HepG2 (cell line): ENCODE measurements around the gene CST3. TPM values are rescaled to one million over a fixed set of nuclear protein-coding genes. Genes with fewer than 3 reads are reported as not detected.

Experiments
- GFI1 ChIP-seq: sonication (generic); formaldehyde crosslinking; IDR thresholded peaks from 2 replicates; pipeline ENCODE4 v1.5.0; 2020; ENCODE audit warnings: missing genetic modification reagents, mild to moderate bottlenecking, borderline replicate concordance
- HDAC1 ChIP-seq: sonication (generic); formaldehyde crosslinking; IDR thresholded peaks from 2 replicates; pipeline ENCODE4 v1.5.1; 2020; ENCODE audit warnings: mild to moderate bottlenecking, missing genetic modification reagents
- HMG20A ChIP-seq: IDR thresholded peaks from 2 replicates; pipeline ENCODE4 v1.6.1; 2016; ENCODE audit warnings: borderline replicate concordance
- HNRNPK ChIP-seq: fragments of 200-400 bp; formaldehyde crosslinking; IDR thresholded peaks from 2 replicates; pipeline ENCODE4 v1.6.1; 2018; ENCODE audit warnings: low read length, low read depth, moderate library complexity, mild to moderate bottlenecking; ENCODE audit not compliant: poor library complexity, severe bottlenecking
- NBN ChIP-seq: fragments of 450-650 bp; conservative IDR thresholded peaks from 2 replicates; pipeline ENCODE4 v1.6.1; 2017
- SKI ChIP-seq: fragments of 450-650 bp; IDR thresholded peaks from one replicate; pipeline ENCODE4 v1.6.1; 2018; ENCODE audit warnings: mild to moderate bottlenecking; ENCODE audit not compliant: partially characterized antibody
- TBL1XR1 ChIP-seq: fragments of 150-350 bp; IDR thresholded peaks from 2 replicates; pipeline ENCODE4 v1.6.1; 2014; ENCODE audit warnings: borderline replicate concordance, low read length; ENCODE audit not compliant: partially characterized antibody
- TCF12 ChIP-seq, 2 experiments: fragments of 450-650 bp in 1 of 2; sonication (generic) in 1 of 2; formaldehyde crosslinking in 1 of 2; IDR thresholded peaks; 2 replicates each; pipeline versions ENCODE4 v1.6.1 to v1.8.0; 2017 to 2022; ENCODE audit warnings: antibody characterized with exemption in 1 of 2, mild to moderate bottlenecking in 1 of 2, missing genetic modification reagents in 1 of 2, moderate library complexity in 1 of 2
- ZBTB42 ChIP-seq: sonication (generic); formaldehyde crosslinking; IDR thresholded peaks from 2 replicates; pipeline ENCODE4 v1.5.0; 2020; ENCODE audit warnings: mild to moderate bottlenecking, missing genetic modification reagents
- ZNF17 ChIP-seq: sonication (generic); formaldehyde crosslinking; IDR thresholded peaks from 2 replicates; pipeline ENCODE4 v1.5.0; 2020; ENCODE audit warnings: mild to moderate bottlenecking, missing genetic modification reagents
- polyA plus RNA-seq, 8 experiments: library from polyadenylated mRNA; depleted of rRNA in 3 of 8; stranded (reverse) in 7 of 8; unstranded in 1 of 8; fragments of >200 nt; fragmentation: Illumina TruSeq in 4 of 8; extraction: Trizol in 4 of 8; gene quantifications; 2 replicates each; pipeline versions ENCODE4 v1.2.1 to v1.2.3, GENCODE V29; 2011 to 2016; ENCODE audit warnings: low read depth in 4 of 8, missing spikeins in 1 of 8, mixed read lengths in 1 of 8; ENCODE audit not compliant: insufficient read depth in 1 of 8
- total RNA-seq, 5 experiments: library from RNA; depleted of rRNA; stranded (reverse); fragments of >200 nt; fragmentation: Illumina TruSeq; extraction: Trizol; gene quantifications; 2 replicates each; pipeline ENCODE4 v1.2.3, GENCODE V29; 2016; ENCODE audit warnings: low read depth in 1 of 5
- TF ChIP-seq, protein P1 (sequence below): sonication (generic); formaldehyde crosslinking; IDR thresholded peaks from 2 replicates; pipeline ENCODE4 v1.4.0; 2020; ENCODE audit warnings: mild to moderate bottlenecking, missing genetic modification reagents
- TF ChIP-seq, protein P2 (sequence below): sonication (generic); formaldehyde crosslinking; conservative IDR thresholded peaks from 2 replicates; pipeline ENCODE4 v1.8.0; 2022; ENCODE audit warnings: missing genetic modification reagents
- TF ChIP-seq, protein P3 (sequence below): IDR thresholded peaks from 2 replicates; pipeline ENCODE4 v1.6.1; 2016; ENCODE audit warnings: low read depth
- TF ChIP-seq, protein P4 (sequence below): sonication (generic); formaldehyde crosslinking; IDR thresholded peaks from one replicate; pipeline ENCODE4 v1.5.1; 2020; ENCODE audit warnings: mild to moderate bottlenecking, missing genetic modification reagents; ENCODE audit errors: not compliant biosample characterization
- TF ChIP-seq, protein P5 (sequence below): sonication (generic); formaldehyde crosslinking; IDR thresholded peaks from 2 replicates; pipeline ENCODE4 v1.9.0; 2022; ENCODE audit warnings: low read depth, missing genetic modification reagents

Gene CST3
- total and polyA plus RNA-seq, 2 of the 13 experiments (the other 11 are each of a cell fraction or from before 2014, with no cell fraction given): 690 to 1,005 TPM

DNA sequence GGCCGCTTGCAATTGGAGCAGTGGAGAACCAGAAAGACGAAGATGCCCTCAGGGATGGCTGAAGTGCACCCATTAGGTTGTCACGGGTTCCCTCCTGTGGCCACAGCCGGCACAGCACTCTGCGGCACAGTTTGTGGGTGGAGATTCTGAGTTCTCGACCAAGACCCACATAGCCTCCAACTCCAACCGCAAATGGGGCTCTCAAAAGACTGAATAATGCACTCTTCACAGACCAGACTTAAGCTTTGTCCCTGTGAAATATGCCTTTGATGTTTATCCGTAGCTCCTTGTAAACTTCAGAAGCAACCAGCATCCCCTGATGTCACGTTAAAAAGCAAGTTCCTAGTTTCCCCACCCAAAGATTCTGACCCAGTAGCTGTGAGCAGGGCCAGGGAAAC is 31.1 kb downstream of the CST3 start (continued):
- TF ChIP-seq HMG20A (CRISPR knock-in tag): no peak
- no peak for TF ChIP-seq TBL1XR1
- no peak for TF ChIP-seq HDAC1 (CRISPR knock-in tag)
- no peak for TF ChIP-seq ZNF17 (CRISPR knock-in tag)
- no peak for TF ChIP-seq NBN
- TF ChIP-seq, protein P1, sequence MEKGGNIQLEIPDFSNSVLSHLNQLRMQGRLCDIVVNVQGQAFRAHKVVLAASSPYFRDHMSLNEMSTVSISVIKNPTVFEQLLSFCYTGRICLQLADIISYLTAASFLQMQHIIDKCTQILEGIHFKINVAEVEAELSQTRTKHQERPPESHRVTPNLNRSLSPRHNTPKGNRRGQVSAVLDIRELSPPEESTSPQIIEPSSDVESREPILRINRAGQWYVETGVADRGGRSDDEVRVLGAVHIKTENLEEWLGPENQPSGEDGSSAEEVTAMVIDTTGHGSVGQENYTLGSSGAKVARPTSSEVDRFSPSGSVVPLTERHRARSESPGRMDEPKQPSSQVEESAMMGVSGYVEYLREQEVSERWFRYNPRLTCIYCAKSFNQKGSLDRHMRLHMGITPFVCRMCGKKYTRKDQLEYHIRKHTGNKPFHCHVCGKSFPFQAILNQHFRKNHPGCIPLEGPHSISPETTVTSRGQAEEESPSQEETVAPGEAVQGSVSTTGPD: no peak
- no peak for TF ChIP-seq ZBTB42
- TF ChIP-seq, protein P2, sequence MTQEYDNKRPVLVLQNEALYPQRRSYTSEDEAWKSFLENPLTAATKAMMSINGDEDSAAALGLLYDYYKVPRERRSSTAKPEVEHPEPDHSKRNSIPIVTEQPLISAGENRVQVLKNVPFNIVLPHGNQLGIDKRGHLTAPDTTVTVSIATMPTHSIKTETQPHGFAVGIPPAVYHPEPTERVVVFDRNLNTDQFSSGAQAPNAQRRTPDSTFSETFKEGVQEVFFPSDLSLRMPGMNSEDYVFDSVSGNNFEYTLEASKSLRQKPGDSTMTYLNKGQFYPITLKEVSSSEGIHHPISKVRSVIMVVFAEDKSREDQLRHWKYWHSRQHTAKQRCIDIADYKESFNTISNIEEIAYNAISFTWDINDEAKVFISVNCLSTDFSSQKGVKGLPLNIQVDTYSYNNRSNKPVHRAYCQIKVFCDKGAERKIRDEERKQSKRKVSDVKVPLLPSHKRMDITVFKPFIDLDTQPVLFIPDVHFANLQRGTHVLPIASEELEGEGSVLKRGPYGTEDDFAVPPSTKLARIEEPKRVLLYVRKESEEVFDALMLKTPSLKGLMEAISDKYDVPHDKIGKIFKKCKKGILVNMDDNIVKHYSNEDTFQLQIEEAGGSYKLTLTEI: no peak
- TF ChIP-seq SKI: no peak
- no peak for TF ChIP-seq GFI1
- TF ChIP-seq, protein P3, sequence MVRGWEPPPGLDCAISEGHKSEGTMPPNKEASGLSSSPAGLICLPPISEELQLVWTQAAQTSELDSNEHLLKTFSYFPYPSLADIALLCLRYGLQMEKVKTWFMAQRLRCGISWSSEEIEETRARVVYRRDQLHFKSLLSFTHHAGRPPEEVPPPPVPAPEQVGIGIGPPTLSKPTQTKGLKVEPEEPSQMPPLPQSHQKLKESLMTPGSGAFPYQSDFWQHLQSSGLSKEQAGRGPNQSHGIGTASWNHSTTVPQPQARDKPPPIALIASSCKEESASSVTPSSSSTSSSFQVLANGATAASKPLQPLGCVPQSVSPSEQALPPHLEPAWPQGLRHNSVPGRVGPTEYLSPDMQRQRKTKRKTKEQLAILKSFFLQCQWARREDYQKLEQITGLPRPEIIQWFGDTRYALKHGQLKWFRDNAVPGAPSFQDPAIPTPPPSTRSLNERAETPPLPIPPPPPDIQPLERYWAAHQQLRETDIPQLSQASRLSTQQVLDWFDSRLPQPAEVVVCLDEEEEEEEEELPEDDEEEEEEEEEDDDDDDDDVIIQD (CRISPR knock-in tag): no peak
- TF ChIP-seq, protein P4, sequence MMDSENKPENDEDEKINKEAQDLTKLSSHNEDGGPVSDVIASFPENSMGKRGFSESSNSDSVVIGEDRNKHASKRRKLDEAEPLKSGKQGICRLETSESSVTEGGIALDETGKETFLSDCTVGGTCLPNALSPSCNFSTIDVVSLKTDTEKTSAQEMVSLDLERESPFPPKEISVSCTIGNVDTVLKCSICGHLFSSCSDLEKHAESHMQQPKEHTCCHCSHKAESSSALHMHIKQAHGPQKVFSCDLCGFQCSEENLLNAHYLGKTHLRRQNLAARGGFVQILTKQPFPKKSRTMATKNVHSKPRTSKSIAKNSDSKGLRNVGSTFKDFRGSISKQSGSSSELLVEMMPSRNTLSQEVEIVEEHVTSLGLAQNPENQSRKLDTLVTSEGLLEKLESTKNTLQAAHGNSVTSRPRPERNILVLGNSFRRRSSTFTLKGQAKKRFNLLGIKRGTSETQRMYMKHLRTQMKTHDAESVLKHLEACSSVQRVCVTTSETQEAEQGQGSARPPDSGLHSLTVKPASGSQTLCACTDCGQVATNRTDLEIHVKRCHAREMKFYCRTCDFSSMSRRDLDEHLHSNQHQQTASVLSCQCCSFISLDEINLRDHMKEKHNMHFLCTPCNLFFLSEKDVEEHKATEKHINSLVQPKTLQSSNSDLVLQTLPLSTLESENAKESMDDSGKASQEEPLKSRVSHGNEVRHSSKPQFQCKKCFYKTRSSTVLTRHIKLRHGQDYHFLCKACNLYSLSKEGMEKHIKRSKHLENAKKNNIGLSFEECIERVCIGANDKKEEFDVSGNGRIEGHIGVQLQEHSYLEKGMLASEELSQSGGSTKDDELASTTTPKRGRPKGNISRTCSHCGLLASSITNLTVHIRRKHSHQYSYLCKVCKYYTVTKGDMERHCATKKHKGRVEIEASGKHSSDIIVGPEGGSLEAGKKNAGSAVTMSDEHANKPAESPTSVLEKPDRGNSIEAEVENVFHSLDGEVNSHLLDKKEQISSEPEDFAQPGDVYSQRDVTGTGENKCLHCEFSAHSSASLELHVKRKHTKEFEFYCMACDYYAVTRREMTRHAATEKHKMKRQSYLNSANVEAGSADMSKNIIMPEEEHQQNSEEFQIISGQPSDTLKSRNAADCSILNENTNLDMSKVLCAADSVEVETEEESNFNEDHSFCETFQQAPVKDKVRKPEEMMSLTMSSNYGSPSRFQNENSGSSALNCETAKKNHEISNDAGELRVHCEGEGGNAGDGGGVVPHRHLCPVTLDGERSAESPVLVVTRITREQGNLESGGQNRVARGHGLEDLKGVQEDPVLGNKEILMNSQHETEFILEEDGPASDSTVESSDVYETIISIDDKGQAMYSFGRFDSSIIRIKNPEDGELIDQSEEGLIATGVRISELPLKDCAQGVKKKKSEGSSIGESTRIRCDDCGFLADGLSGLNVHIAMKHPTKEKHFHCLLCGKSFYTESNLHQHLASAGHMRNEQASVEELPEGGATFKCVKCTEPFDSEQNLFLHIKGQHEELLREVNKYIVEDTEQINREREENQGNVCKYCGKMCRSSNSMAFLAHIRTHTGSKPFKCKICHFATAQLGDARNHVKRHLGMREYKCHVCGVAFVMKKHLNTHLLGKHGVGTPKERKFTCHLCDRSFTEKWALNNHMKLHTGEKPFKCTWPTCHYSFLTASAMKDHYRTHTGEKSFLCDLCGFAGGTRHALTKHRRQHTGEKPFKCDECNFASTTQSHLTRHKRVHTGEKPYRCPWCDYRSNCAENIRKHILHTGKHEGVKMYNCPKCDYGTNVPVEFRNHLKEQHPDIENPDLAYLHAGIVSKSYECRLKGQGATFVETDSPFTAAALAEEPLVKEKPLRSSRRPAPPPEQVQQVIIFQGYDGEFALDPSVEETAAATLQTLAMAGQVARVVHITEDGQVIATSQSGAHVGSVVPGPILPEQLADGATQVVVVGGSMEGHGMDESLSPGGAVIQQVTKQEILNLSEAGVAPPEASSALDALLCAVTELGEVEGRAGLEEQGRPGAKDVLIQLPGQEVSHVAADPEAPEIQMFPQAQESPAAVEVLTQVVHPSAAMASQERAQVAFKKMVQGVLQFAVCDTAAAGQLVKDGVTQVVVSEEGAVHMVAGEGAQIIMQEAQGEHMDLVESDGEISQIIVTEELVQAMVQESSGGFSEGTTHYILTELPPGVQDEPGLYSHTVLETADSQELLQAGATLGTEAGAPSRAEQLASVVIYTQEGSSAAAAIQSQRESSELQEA (CRISPR knock-in tag): no peak
- TF ChIP-seq TCF12 (IDR thresholded peaks at IDR 0.05): no peak
- TF ChIP-seq TCF12 (CRISPR knock-in tag; IDR thresholded peaks at IDR 0.05): no peak
- TF ChIP-seq, protein P5, sequence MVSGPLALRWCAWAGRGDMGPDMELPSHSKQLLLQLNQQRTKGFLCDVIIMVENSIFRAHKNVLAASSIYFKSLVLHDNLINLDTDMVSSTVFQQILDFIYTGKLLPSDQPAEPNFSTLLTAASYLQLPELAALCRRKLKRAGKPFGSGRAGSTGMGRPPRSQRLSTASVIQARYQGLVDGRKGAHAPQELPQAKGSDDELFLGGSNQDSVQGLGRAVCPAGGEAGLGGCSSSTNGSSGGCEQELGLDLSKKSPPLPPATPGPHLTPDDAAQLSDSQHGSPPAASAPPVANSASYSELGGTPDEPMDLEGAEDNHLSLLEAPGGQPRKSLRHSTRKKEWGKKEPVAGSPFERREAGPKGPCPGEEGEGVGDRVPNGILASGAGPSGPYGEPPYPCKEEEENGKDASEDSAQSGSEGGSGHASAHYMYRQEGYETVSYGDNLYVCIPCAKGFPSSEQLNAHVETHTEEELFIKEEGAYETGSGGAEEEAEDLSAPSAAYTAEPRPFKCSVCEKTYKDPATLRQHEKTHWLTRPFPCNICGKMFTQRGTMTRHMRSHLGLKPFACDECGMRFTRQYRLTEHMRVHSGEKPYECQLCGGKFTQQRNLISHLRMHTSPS (CRISPR knock-in tag): no peak
- no peak for TF ChIP-seq HNRNPK
